Stimulated activated CD8-positive, alpha-beta memory T cell treated with anti-CD3 and anti-CD28 coated beads, Interleukin-4, amount 100 ng/mL, for 1 hour (primary cell): ENCODE measurements around the gene TAS2R50.

Source experiments
- DNase-seq, 2 donors: peaks; one replicate each; pipeline ENCODE4 v3.0.0-alpha.2; 2020; ENCODE audit warnings: low read depth in 2 of 2, low spot score in 1 of 2

Gene TAS2R50

DNA sequence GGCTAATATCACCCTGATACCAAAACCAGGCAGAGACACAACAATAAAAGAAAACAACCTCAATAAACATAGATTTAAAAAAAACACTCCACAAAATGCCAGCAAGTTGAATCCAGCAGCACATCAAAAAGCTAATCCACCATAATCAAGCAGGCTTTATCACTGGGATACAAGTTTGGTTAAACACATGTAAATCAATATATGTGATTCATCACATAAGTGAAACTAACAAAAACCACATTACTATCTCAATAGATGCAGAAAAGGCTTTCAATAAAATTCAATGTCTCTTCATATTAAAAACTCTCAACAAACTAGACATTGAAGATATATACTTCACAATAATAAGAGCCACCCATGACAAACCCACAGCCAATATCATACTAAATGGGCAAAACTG is 30.6 kb downstream of the TAS2R50 start:
- DNase-seq: no peak

DNA sequence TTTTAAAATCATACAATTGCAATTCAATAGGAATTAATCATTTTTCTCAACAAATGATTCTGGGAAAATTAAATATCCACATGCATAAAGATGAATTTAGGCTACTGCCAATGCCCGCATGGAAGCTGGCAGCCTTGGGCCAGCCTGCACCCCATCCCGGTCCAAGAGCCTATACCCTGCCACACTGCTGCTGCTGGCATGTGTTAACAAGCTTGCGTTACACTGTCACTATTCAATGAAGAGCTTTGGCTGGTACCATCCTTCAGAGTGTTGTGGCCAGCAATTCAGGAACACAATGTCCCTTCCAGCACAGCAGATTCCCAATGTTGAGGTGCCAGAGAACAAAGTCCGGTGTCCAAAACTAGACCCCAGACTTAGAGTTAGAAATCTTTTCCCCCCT is 34.1 kb downstream of the TAS2R50 start:
- DNase-seq: no peak

DNA sequence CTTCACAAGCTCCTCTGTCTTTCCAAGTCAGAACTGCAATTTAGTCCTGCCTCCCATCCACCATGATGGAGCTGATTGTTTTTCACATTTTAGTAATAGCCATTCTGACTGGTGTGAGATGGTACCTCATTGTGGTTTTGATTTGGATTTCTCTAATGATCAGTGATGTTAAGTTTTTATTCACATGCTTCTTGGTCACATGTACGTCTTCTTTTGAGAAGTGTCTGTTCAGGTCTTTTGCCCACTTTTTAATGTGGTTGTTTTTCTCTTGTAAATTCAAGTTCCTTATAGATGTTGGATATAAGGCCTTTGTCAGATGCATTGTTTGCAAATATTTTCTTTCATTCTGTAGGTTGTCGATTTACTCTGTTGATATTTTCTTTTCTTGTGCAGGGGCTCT is 43.5 kb downstream of the TAS2R50 start:
- DNase-seq: no peak

DNA sequence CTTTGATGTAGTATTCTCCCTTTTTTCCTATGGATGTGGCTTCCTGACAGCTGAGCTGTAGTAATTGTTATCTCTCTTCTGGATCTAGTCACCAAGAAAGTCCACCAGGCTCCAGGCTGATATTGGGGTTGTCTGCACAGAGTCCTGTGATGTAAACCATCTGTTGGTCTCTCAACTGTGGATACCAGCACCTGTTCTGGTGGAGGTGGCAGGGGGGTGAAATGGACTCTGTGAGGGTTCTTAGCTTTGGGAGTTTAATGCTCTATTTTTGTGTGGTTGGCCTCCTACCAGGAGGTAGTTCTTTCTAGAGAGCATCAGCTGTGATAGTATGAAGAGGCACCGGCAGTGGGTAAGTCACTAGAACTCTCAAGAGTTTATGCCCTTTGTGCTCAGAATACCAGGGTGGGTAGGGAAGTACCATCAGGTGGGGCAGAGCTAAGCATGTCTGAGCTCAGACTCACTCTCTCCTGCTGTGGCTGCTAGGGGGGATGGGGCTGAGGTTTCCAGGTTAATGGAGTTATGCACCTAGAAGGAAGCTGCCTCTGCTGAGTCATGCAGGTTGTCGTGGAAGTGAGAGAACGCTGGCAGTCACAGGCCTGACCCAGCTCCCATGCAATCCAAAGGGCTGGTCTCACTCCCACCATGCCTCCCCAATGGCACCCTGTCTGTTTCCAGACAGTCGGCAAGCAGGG is 44.6 kb downstream of the TAS2R50 start:
- DNase-seq: no peak

DNA sequence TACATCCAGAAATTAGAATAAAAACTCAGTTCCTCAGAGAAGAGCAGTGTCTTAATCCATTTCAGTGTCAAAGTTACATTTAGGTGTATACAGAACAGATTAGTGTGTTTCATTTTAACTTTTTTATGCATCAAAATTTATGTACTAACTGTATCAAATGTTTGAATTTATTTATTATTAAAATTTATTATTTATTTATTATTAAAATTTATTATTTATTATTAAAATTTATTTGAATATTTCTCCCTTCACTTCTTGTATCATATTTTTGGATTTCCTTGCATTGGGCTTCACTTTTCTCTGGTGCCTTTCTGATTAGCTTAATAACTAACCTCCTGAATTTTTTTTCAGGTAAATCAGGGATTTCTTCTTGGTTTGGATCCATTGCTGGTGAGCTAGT is 45.3 kb downstream of the TAS2R50 start:
- no peak for DNase-seq

DNA sequence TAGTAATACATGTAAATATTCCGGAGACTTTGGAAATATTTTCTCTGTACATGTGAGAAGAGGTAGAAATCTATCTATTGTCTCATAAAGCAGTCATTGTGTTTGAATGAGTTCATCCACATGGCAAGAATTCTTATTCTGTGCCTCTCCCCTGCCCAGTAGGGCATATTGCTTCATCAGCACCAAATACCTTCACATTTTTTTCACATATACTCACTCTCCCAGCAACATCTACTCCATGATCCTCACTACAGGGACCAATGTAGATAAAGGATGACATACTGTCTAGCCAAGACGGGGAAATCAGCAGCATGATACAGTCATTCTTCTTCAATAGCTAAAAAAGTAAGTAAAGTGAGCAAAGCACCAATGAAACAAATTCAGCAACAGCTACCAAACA is 46.3 kb downstream of the TAS2R50 start:
- no peak for DNase-seq

DNA sequence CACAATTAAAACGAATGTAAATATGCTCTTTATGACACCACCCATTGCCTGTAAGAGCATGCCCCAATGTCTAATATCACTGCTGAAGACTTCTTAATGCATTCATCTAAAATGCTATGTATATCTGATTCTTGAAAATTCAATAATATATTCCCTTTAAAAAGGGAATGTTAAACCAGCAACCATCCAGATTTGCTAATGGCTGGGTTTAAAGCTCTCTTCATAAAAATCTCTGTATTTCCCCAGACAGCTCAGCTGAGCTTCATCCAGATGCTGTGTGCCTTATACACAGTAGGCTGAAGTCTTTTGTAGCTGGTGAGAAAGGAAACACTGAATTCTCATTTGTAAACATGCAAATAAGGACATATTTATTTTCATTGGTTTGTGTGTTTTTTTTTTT is 47.5 kb downstream of the TAS2R50 start, which contains the start of gene TAS2R14:
Gene TAS2R14, minus strand, starts transcription at position 101 of the 400 bp plus-strand sequence. Its CDS starts 56 bp downstream, at position 45.
- no peak for DNase-seq

DNA sequence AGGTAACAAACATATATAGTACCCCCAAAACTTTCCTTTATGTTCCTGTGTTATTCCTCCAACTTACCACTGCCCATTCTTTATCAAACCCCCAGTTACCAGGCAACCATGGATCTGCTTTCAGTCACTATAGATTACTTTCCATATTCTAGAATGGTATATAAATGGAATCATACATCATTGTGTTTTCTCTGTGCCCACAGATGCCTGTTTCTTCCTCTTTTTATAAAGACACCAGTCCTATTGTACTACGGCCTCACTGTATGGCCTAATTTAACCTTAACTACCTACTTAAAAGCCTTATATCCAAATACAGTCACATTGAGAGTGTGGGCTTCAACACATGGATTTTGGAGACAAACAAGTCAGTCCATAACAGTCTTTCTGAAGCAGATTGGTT is 50.2 kb downstream of the TAS2R50 start:
- no peak for DNase-seq
